Gastrocnemius medialis (tissue), 4 donors: ENCODE data around the gene COX5B.
"Not testable (repeated sequence)": the region's sequence is repeated elsewhere in the genome, so short reads cannot be mapped to it uniquely, and the experiment has no call there.

Source experiments
- CTCF ChIP-seq, 5 experiments: fragments of 450-650 bp in 3 of 5; fragments of 200-600 bp in 2 of 5; sonication (generic) in 2 of 5; IDR thresholded peaks in 4 of 5; conservative IDR thresholded peaks in 1 of 5; 1 replicate in 4 of 5; 2 replicates in 1 of 5; pipeline ENCODE4 v1.5.1; 2016 to 2019; ENCODE audit warnings: antibody characterized with exemption in 5 of 5, mild to moderate bottlenecking in 3 of 5, moderate library complexity in 3 of 5
- POLR2A ChIP-seq, 2 donors: fragments of 450-650 bp; IDR thresholded peaks; one replicate each; pipeline ENCODE4 v1.6.1; 2017; ENCODE audit warnings: antibody characterized with exemption in 2 of 2, mild to moderate bottlenecking in 2 of 2, moderate library complexity in 2 of 2

GRCh38 chr2:97608745-97609144 lies 37.1 kb upstream of the COX5B start:
- TF ChIP-seq CTCF (IDR thresholded peaks at IDR 0.05 in 4 of 5, conservative IDR thresholded peaks at IDR 0.05 in 1 of 5); POLR2A (IDR thresholded peaks at IDR 0.05): not testable (repeated sequence)
